Measurements from ENCODE around the gene RTF2.

The RTF2 gene

GRCh38 chr20:56511926-56512325 is 43.5 kb downstream of the RTF2 start:
- TF ChIP-seq, protein P1, sequence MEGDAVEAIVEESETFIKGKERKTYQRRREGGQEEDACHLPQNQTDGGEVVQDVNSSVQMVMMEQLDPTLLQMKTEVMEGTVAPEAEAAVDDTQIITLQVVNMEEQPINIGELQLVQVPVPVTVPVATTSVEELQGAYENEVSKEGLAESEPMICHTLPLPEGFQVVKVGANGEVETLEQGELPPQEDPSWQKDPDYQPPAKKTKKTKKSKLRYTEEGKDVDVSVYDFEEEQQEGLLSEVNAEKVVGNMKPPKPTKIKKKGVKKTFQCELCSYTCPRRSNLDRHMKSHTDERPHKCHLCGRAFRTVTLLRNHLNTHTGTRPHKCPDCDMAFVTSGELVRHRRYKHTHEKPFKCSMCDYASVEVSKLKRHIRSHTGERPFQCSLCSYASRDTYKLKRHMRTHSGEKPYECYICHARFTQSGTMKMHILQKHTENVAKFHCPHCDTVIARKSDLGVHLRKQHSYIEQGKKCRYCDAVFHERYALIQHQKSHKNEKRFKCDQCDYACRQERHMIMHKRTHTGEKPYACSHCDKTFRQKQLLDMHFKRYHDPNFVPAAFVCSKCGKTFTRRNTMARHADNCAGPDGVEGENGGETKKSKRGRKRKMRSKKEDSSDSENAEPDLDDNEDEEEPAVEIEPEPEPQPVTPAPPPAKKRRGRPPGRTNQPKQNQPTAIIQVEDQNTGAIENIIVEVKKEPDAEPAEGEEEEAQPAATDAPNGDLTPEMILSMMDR (IDR thresholded peaks at IDR 0.05; ENCODE audit: low read depth, low read length, missing control alignments) = no peak
- no peak overlapping the region for H3K4me3 ChIP-seq (ENCODE audit: low read depth, low read length)
- DNase-seq (ENCODE audit: low read depth) = no peak

- TF ChIP-seq, protein P1 (IDR thresholded peaks at IDR 0.05; ENCODE audit: low read depth, low read length, missing control alignments) = no peak
- no peak overlapping the region for H3K4me3 ChIP-seq (ENCODE audit: low read depth, low read length)
- no peak for DNase-seq (ENCODE audit: low read depth)
Observed at GRCh38 chr20:56513161-56514150, 45.0 kb downstream of the RTF2 start.

DNA sequence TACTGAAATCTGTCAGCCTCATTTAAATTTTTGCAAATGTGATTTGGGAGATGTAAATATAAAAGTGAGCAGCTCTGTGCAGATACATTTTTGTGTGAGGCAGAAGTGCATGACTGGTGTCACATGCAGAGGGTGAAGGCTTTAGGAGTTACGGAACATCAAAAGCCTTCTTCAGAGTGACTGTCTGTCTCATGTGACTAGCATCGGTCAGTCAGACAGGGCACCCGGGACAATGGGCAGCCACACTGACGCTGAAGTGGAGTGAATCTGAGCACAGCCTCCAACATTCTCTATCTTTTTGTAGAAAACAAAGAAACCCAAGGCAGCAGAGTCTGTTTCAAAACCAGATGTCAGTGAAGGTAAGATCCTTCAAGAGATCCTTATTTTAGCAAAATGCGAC is 48.2 kb downstream of the RTF2 start:
- no peak overlapping the region for H3K4me3 ChIP-seq (ENCODE audit: low read depth, low read length)
- DNase-seq (ENCODE audit: low read depth) = no peak
- TF ChIP-seq, protein P1 (IDR thresholded peaks at IDR 0.05; ENCODE audit: low read depth, low read length, missing control alignments) = no peak

- H3K4me3 ChIP-seq (ENCODE audit: low read depth, low read length) = no peak overlapping the region
- no peak for DNase-seq (ENCODE audit: low read depth)
- TF ChIP-seq, protein P1 (IDR thresholded peaks at IDR 0.05; ENCODE audit: low read depth, low read length, missing control alignments) = no peak
Observed at GRCh38 chr20:56517211-56517610, 48.8 kb downstream of the RTF2 start.

GRCh38 chr20:56517641-56518040 is 49.2 kb downstream of the RTF2 start:
- no peak overlapping the region for H3K4me3 ChIP-seq (ENCODE audit: low read depth, low read length)
- no peak for DNase-seq (ENCODE audit: low read depth)
- TF ChIP-seq, protein P1 (IDR thresholded peaks at IDR 0.05; ENCODE audit: low read depth, low read length, missing control alignments) = no peak

- no peak overlapping the region for H3K4me3 ChIP-seq (ENCODE audit: low read depth, low read length)
- TF ChIP-seq, protein P1 (IDR thresholded peaks at IDR 0.05; ENCODE audit: low read depth, low read length, missing control alignments) = no peak
- no peak for DNase-seq (ENCODE audit: low read depth)
Observed at GRCh38 chr20:56518126-56518525, 49.7 kb downstream of the RTF2 start.
